ENCODE data around the gene MKNK1.

- TF ChIP-seq EZH2 (IDR thresholded peaks at IDR 0.05) = no peak
- TF ChIP-seq POLR2AphosphoS5 (IDR thresholded peaks at IDR 0.05; ENCODE audit: borderline replicate concordance, low read depth, low read length) = no peak
- no peak for TF ChIP-seq FOXP2 (optimal IDR thresholded peaks at IDR 0.05; ENCODE audit: control extremely low read depth, extremely low read length, insufficient read depth)
Measured at GRCh38 chr1:46515576-46515975, 88.5 kb downstream of the MKNK1 start.
